ENCODE data around the gene SCD5. TPM values are rescaled to one million over a fixed set of nuclear protein-coding genes. Genes with fewer than 3 reads are reported as not detected.

Gene SCD5
- 21.3 and 23.3 TPM in 2 replicates for total RNA-seq

DNA sequence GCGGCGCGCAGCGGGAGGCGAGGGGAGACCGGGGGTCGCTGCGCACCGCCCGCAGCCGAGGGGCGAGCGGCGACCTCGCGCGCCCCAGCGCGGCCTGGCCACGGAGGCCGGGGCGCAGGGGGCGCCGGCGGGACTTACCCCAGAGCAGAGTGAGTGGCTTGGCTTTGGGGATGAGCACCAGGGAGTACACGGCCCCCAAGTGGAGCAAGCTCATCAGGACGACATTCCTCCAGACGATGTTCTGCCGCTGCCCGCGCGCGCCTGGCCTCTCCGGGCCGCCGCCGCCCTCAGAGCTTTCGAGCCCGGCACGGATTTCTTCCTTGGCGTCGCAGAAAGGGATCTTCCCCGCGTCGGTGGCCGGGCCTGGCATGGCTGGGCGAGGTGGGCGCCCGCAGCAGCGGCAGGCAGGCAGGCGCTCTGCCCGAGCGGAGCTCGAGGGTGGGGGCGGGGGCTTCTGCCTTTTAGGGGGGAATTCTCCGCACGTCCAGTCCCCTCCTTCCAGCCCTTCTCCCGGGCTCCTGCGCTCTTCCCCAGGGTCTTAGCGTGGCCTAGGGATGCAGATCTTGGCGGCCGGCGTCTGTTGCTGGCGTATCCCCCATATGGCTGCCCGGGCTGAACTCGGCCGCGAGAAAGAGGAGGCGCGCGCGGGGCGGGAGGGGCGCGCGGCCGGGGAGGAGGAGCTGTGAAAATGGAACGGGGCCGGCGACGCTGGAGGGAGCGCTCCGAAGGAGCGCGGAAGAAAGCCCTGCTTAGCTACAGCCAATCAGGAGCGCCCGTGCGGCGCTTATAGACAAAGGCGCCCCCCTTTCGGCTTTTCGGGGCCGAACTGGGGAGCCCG lies at the start of gene SCD5:
Gene SCD5 (minus strand): TSS at position 629 of the 838 bp plus-strand sequence. CDS start 259 bp downstream, at position 370.

Other genes with a start within 250 kb of the SCD5 start
- 8.3 and 11.2 TPM in 2 replicates for gene TMEM150C, start 236.8 kb downstream of the SCD5 start, total RNA-seq
- 197 and 216 TPM in 2 replicates for gene SEC31A, start 92.4 kb upstream of the SCD5 start, total RNA-seq
- 7.9 and 8.0 TPM in 2 replicates for gene THAP9, start 101.9 kb upstream of the SCD5 start, total RNA-seq
- 8.2 and 9.9 TPM in 2 replicates for gene LIN54, start 212.0 kb upstream of the SCD5 start, total RNA-seq
- gene COPS4, start 236.4 kb upstream of the SCD5 start, total RNA-seq, result 71.1 and 109 TPM in 2 replicates

Data from dermis lymphatic vessel endothelial cell (primary cell).